Activated naive CD8-positive, alpha-beta T cell (primary cell): Measurements from ENCODE around the gene UQCC3.
"Not testable (repeated sequence)": the region's sequence is repeated elsewhere in the genome, so short reads cannot be mapped to it uniquely, and the experiment has no call there.

Experiments used
- H3K27ac Mint-ChIP-seq: one replicate; pipeline ENCODE4 v1.8.0; 2021; ENCODE audit warnings: mixed read lengths
- H3K27me3 Mint-ChIP-seq: one replicate; pipeline ENCODE4 v1.8.0; 2021; ENCODE audit warnings: mixed read lengths
- H3K36me3 Mint-ChIP-seq: one replicate; pipeline ENCODE4 v1.8.0; 2021; ENCODE audit warnings: mixed read lengths
- H3K4me1 Mint-ChIP-seq: one replicate; pipeline ENCODE4 v1.8.0; 2021; ENCODE audit warnings: low read depth, mixed read lengths
- H3K4me3 Mint-ChIP-seq: one replicate; pipeline ENCODE4 v1.8.0; 2021; ENCODE audit warnings: mild to moderate bottlenecking, mixed read lengths
- H3K9me3 Mint-ChIP-seq: one replicate; pipeline ENCODE4 v1.8.0; 2021; ENCODE audit warnings: low read depth, mixed read lengths

UQCC3 gene

GRCh38 chr11:62652161-62653006 is 19.1 kb upstream of the UQCC3 start:
- peak overlapping the region; percentile 99 for H3K4me3 Mint-ChIP-seq
- H3K4me1 Mint-ChIP-seq: peaks cover 21% of the 10 kb centered on the region
- H3K27ac Mint-ChIP-seq: peak overlapping the region; percentile 91
- no peaks in the 10 kb centered on the region for H3K36me3 Mint-ChIP-seq
- H3K27me3 Mint-ChIP-seq: no peaks in the 10 kb centered on the region
- H3K9me3 Mint-ChIP-seq: no peaks in the 10 kb centered on the region

DNA sequence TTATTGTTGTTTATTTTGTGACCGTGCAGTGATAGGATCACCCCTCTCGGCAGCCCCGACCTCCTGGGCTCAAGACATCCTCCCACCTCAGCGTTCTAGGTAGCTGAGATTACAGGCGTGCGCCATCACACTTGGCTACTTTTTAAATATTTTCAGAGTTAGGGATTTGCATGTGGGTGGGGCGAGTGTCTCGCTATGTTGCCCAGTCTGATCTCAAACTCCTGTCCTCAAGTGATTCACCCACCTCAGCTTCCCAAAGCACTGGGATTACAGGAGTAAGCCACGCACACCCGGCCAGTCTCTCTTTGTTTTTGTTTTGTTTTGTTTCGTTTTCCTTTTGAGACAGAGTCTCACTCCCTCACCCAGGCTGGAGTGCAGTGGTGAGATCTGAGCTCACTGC is 17.2 kb upstream of the UQCC3 start:
- no peaks in the 10 kb centered on the region for H3K9me3 Mint-ChIP-seq
- no peaks in the 10 kb centered on the region for H3K27me3 Mint-ChIP-seq
- peak overlapping the region; percentile 53 for H3K4me3 Mint-ChIP-seq
- H3K27ac Mint-ChIP-seq: peak overlapping the region; percentile 77
- H3K36me3 Mint-ChIP-seq: no peaks in the 10 kb centered on the region
- H3K4me1 Mint-ChIP-seq: peaks cover 19% of the 10 kb centered on the region

DNA sequence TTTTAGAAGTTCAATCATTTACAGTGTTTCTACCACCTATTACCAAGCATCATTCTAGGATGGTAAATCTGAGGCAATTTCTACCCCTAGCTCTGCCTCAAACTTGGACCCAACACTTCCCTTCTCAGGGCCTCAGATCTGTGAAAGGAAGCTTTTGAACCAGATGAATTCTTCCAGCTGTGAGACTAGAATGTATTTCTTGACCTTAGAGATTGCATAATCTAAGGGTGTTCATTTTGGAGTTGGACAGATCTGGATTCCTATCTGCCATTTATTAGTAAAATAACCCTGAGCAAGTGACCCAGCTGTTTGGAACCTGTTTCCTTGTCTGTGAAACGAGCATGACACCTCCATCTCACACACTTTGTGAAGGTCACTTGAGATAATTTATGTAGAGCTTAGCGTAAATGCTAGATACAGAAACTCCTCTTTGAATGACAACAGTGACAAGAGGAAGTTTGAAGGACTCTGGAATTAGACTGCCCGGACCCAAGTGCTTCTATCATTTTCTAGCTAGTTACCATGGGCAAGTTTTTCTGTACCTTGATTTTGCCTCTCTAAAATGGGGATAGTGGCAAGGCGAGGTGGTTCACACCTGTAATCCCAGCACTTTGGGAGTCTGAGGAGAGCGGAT is 14.6 kb upstream of the UQCC3 start:
- no peaks in the 10 kb centered on the region for H3K36me3 Mint-ChIP-seq
- no peak overlapping the region for H3K27ac Mint-ChIP-seq
- no peaks in the 10 kb centered on the region for H3K9me3 Mint-ChIP-seq
- H3K27me3 Mint-ChIP-seq: no peaks in the 10 kb centered on the region
- H3K4me1 Mint-ChIP-seq: peaks cover 10% of the 10 kb centered on the region
- H3K4me3 Mint-ChIP-seq: no peak overlapping the region

- Mint-ChIP-seq H3K4me1 (peaks cover 31% of the 10 kb centered on the region), H3K36me3 (peaks cover 7% of the 10 kb centered on the region), H3K27ac (peak overlapping the region; percentile 97), H3K9me3 (no peaks in the 10 kb centered on the region), H3K27me3 (no peaks in the 10 kb centered on the region), H3K4me3 (peak overlapping the region; percentile 96)
Measured at GRCh38 chr11:62664405-62665074, 6.9 kb upstream of the UQCC3 start.

GRCh38 chr11:62665075-62665598 is 6.3 kb upstream of the UQCC3 start, which contains the start of the genes C11orf98 and CSKMT:
Gene C11orf98 (minus strand): TSS chr11:62665210. CDS start chr11:62665169, 41 bp downstream.
Gene CSKMT (plus strand): TSS chr11:62665312. CDS start chr11:62665880, 568 bp downstream.
- Mint-ChIP-seq H3K27me3 (no peaks in the 10 kb centered on the region), H3K27ac (peak within 1 kb of the TSS; percentile 97), H3K9me3 (no peaks in the 10 kb centered on the region), H3K4me1 (peaks cover 36% of the 10 kb centered on the region), H3K4me3 (peak within 1 kb of the TSS; percentile 96), H3K36me3 (peaks cover 7% of the 10 kb centered on the region)

- H3K4me1 Mint-ChIP-seq: peaks cover 39% of the 10 kb centered on the region
- peak overlapping the region; percentile 97 for H3K27ac Mint-ChIP-seq
- H3K36me3 Mint-ChIP-seq: peaks cover 7% of the 10 kb centered on the region
- no peaks in the 10 kb centered on the region for H3K9me3 Mint-ChIP-seq
- no peaks in the 10 kb centered on the region for H3K27me3 Mint-ChIP-seq
- peak overlapping the region; percentile 96 for H3K4me3 Mint-ChIP-seq
Measured at GRCh38 chr11:62665599-62666258, 5.7 kb upstream of the UQCC3 start.

DNA sequence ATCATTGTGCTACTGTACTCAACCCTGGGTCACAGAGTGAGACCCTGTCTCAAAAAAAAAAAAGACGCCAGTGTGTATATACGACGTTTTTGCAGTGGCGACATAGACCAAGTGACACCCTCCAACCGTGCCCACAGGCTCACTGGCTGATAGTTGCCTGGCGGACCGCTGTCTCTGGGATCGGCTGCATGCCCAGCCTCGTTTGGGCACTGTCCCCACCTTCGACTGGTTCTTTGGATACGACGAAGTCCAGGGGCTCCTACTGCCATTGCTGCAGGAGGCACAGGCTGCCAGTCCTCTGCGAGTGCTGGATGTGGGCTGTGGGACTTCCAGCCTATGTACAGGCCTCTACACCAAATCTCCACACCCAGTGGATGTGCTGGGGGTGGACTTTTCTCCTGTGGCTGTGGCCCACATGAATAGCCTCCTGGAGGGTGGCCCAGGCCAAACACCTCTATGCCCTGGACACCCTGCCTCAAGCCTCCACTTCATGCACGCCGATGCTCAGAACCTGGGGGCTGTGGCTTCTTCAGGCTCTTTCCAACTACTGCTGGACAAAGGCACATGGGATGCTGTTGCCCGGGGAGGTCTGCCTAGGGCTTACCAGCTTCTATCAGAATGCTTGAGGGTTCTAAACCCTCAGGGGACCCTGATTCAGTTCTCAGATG is 5.1 kb upstream of the UQCC3 start:
- Mint-ChIP-seq H3K4me1 (peaks cover 44% of the 10 kb centered on the region), H3K27ac (peak overlapping the region; percentile 97), H3K4me3 (peak overlapping the region; percentile 96), H3K27me3 (no peaks in the 10 kb centered on the region), H3K9me3 (no peaks in the 10 kb centered on the region), H3K36me3 (peaks cover 7% of the 10 kb centered on the region)

DNA sequence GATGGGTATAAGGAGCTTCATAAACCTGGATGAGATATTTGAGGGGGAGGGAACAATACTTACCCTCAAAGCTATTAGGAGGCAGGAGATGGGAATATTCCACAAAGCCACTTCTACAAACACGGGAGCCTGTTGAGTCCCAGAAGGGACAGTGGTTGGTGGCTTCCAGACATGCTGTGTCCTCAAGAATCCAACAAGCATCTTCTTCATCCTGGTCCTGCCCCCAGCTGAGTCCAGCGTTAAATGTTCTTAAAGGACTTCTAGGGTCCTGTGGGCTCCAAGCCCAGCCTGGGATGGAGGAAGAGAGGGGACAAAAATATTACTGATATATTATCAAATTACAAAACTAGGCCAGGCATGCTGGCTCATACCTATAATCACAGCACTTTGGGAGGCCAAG is 4.0 kb upstream of the UQCC3 start:
- Mint-ChIP-seq H3K4me3 (peak overlapping the region; percentile 96), H3K27me3 (no peaks in the 10 kb centered on the region), H3K9me3 (no peaks in the 10 kb centered on the region), H3K4me1 (peaks cover 49% of the 10 kb centered on the region), H3K36me3 (peaks cover 7% of the 10 kb centered on the region), H3K27ac (peak overlapping the region; percentile 66)

GRCh38 chr11:62669420-62670161 is 1.9 kb upstream of the UQCC3 start:
- Mint-ChIP-seq H3K4me3 (peak overlapping the region; percentile 100), H3K27me3 (no peaks in the 10 kb centered on the region), H3K9me3 (no peaks in the 10 kb centered on the region), H3K36me3 (peaks cover 5% of the 10 kb centered on the region), H3K27ac (peak overlapping the region; percentile 86), H3K4me1 (peaks cover 49% of the 10 kb centered on the region)

GRCh38 chr11:62671236-62671607 is 251 bp upstream of the UQCC3 start:
- peak overlapping the region; percentile 98 for H3K27ac Mint-ChIP-seq

DNA sequence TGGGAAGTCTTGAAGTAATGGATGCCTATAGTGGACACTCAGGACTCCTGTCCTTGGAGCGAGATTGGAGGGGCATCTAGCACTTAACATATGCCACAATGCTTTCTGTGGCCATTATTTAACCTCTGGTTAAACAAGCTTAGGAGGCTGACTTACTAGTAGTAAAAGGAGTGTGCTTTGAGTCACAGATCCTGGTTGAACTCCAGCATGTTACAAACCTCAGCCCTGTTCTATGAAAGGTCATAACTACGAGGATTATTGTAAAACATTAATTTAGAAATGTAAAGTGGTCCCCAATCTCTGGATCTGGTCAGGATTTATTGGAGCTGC is 1.7 kb downstream of the UQCC3 start:
- Mint-ChIP-seq H3K27ac (peak overlapping the region; percentile 98), H3K9me3 (no peaks in the 10 kb centered on the region), H3K27me3 (no peaks in the 10 kb centered on the region), H3K4me3 (peak overlapping the region; percentile 100), H3K4me1 (peaks cover 57% of the 10 kb centered on the region), H3K36me3 (peaks cover 3% of the 10 kb centered on the region)

More at GRCh38 chr11:62671236-62671607, 251 bp upstream of the UQCC3 start:
- Mint-ChIP-seq H3K36me3 (peaks cover 5% of the 10 kb centered on the region), H3K27me3 (no peaks in the 10 kb centered on the region), H3K4me1 (peaks cover 55% of the 10 kb centered on the region), H3K9me3 (no peaks in the 10 kb centered on the region), H3K4me3 (peak overlapping the region; percentile 100)

DNA sequence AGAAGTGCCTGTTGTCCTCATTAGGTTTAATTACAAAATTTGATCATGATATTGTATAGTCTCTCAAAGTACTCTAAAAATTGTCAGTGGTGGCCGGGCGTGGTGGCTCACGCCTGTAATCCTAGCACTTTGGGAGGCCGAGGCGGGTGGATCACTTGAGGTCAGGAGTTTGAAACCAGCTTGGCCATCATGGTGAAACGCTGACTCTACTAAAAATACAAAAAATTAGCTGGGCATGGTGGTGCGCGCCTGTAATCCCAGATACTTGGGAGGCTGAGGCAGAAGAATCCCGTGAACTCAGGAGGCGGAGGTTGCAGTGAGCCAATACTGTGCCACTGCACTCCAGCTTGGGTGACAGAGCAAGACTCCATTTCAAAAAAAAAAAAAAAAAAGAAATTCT is 3.9 kb downstream of the UQCC3 start:
- not testable (repeated sequence) for H3K27ac Mint-ChIP-seq, H3K36me3 Mint-ChIP-seq, H3K27me3 Mint-ChIP-seq, H3K9me3 Mint-ChIP-seq, H3K4me3 Mint-ChIP-seq
- peaks cover 54% of the 10 kb centered on the region for H3K4me1 Mint-ChIP-seq

DNA sequence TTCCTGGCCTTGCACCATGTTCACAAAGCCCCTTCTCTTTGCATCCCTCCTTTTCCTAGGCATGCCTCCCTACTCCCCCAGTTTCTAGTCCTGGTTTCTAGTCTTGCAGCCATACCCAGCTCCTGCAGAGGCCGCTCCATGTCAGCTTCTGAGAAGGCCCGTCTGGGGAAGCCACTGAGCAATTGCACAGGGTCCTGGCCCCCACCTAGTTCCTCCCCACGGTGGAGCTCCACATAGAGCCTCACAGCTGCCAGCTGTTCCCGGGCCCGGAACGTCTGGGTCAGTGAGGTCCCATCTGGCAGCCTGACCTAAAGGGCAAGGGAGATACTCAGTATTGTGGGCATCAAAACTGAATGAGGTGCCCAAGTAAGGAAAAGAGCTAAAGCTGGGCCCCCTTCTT is 5.2 kb downstream of the UQCC3 start:
- H3K4me1 Mint-ChIP-seq: peaks cover 51% of the 10 kb centered on the region
- no peaks in the 10 kb centered on the region for H3K36me3 Mint-ChIP-seq
- H3K27me3 Mint-ChIP-seq: no peaks in the 10 kb centered on the region
- peak overlapping the region; percentile 35 for H3K27ac Mint-ChIP-seq
- H3K4me3 Mint-ChIP-seq: peak overlapping the region; percentile 91
- H3K9me3 Mint-ChIP-seq: no peaks in the 10 kb centered on the region
